ENCODE measurements around the gene CDKN2B.
"Not testable (repeated sequence)": the region's sequence is repeated elsewhere in the genome, so short reads cannot be mapped to it uniquely, and the experiment has no call there.

DNA sequence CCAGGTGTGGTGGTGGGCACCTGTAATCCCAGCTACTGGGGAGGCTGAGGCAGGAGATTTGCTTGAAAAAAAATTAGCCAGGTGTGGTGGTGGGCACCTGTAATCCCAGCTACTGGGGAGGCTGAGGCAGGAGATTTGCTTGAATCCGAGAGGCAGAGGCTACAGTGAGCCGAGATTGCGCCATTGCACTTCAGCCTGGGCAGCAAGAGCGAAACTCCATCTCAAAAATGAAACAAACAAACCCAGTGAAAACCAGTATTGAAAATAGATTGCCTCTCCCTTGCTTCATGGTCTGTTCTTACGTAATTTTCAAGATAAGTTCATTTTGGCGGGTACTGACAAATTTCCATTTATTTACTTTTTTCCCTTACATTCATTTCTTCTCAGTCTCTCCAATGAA lies 48.9 kb upstream of the CDKN2B start:
- TF ChIP-seq, protein P1, sequence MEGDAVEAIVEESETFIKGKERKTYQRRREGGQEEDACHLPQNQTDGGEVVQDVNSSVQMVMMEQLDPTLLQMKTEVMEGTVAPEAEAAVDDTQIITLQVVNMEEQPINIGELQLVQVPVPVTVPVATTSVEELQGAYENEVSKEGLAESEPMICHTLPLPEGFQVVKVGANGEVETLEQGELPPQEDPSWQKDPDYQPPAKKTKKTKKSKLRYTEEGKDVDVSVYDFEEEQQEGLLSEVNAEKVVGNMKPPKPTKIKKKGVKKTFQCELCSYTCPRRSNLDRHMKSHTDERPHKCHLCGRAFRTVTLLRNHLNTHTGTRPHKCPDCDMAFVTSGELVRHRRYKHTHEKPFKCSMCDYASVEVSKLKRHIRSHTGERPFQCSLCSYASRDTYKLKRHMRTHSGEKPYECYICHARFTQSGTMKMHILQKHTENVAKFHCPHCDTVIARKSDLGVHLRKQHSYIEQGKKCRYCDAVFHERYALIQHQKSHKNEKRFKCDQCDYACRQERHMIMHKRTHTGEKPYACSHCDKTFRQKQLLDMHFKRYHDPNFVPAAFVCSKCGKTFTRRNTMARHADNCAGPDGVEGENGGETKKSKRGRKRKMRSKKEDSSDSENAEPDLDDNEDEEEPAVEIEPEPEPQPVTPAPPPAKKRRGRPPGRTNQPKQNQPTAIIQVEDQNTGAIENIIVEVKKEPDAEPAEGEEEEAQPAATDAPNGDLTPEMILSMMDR (IDR thresholded peaks at IDR 0.05), result not testable (repeated sequence)
- TF ChIP-seq POLR2AphosphoS5 (IDR thresholded peaks at IDR 0.05; ENCODE audit: low read depth, low read length); SIN3A (IDR thresholded peaks at IDR 0.05; ENCODE audit: borderline replicate concordance, insufficient read depth, low read depth, low read length); TCF7L2 (IDR thresholded peaks at IDR 0.05; ENCODE audit: low read depth, low read length): not testable (repeated sequence)
- TF ChIP-seq, protein P2, sequence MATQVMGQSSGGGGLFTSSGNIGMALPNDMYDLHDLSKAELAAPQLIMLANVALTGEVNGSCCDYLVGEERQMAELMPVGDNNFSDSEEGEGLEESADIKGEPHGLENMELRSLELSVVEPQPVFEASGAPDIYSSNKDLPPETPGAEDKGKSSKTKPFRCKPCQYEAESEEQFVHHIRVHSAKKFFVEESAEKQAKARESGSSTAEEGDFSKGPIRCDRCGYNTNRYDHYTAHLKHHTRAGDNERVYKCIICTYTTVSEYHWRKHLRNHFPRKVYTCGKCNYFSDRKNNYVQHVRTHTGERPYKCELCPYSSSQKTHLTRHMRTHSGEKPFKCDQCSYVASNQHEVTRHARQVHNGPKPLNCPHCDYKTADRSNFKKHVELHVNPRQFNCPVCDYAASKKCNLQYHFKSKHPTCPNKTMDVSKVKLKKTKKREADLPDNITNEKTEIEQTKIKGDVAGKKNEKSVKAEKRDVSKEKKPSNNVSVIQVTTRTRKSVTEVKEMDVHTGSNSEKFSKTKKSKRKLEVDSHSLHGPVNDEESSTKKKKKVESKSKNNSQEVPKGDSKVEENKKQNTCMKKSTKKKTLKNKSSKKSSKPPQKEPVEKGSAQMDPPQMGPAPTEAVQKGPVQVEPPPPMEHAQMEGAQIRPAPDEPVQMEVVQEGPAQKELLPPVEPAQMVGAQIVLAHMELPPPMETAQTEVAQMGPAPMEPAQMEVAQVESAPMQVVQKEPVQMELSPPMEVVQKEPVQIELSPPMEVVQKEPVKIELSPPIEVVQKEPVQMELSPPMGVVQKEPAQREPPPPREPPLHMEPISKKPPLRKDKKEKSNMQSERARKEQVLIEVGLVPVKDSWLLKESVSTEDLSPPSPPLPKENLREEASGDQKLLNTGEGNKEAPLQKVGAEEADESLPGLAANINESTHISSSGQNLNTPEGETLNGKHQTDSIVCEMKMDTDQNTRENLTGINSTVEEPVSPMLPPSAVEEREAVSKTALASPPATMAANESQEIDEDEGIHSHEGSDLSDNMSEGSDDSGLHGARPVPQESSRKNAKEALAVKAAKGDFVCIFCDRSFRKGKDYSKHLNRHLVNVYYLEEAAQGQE (IDR thresholded peaks at IDR 0.05; ENCODE audit: insufficient read depth in 1 of 2, low read depth in 2 of 2, low read length in 1 of 2), result not testable (repeated sequence)
